NCI-H187 treated with DMSO at 0.1 percent for 48 hours (cell line): Measurements from ENCODE around the gene CDH2.

Experiments
- DNase-seq: peaks from one replicate; lab custom pipeline; 2025; lab: John Stamatoyannopoulos, UW

CDH2 gene

GRCh38 chr18:28176948-28177827 is at the start of gene CDH2:
Gene CDH2, minus strand, starts transcription at chr18:28177130. Its CDS starts 108 bp downstream, at chr18:28177022.
- DNase-seq = peak; percentile 66

- no peak for DNase-seq
Observed at GRCh38 chr18:28212060-28212459, 35.1 kb upstream of the CDH2 start.

GRCh38 chr18:28208712-28209265 is 31.9 kb upstream of the CDH2 start:
- no peak for DNase-seq

- DNase-seq = no peak
Observed at GRCh38 chr18:28208268-28208667, 31.3 kb upstream of the CDH2 start.

- DNase-seq = no peak
Observed at GRCh38 chr18:28204154-28204553, 27.2 kb upstream of the CDH2 start.

- no peak for DNase-seq
Observed at GRCh38 chr18:28201056-28201455, 24.1 kb upstream of the CDH2 start.

DNA sequence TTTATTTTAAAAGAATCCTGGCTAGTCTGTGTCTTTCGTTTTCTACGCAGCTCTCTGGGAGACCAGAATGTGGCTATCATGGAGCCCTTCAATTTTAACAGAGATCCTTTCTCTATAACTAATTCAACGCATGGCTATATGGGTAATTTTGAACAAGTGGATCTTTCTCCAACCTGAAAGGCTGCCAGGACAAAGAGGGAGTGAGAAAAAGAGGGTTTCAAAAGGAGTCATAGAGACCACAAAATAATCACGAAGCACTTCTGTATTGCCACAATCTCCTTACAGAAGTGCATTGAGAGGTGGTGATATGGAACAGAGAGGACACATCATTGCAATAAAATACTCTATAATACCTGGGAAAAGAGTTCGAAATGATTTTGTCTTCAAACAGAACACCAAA is 21.7 kb upstream of the CDH2 start:
- DNase-seq = no peak

DNA sequence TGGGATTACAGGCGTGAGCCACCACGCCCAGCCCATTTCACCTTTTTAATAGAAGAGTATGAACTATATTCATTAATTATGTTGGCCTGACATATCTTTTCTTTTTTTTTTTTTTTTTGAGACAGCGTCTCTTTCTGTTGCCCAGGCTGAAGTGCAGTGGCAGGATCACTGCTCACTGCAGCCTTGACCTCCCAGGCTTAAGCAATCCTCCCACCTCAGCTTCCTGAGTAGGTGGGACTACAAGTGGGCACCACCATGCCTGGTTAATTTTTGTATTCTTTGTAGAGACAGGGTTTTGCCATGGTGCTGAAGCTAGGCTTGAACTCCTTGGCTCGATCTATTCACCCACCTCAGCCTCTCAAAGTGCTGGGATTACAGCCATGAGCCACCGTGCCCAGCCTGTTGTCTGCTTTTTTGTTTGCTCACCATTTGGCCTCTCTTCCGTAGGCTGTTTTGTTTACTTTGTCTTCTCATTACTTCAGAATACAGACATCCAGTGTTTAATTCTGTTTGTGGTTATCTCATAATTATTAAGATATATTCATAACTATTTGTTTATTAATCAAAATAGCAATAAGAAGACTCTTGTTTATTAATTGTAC is 16.3 kb upstream of the CDH2 start:
- no peak for DNase-seq

DNA sequence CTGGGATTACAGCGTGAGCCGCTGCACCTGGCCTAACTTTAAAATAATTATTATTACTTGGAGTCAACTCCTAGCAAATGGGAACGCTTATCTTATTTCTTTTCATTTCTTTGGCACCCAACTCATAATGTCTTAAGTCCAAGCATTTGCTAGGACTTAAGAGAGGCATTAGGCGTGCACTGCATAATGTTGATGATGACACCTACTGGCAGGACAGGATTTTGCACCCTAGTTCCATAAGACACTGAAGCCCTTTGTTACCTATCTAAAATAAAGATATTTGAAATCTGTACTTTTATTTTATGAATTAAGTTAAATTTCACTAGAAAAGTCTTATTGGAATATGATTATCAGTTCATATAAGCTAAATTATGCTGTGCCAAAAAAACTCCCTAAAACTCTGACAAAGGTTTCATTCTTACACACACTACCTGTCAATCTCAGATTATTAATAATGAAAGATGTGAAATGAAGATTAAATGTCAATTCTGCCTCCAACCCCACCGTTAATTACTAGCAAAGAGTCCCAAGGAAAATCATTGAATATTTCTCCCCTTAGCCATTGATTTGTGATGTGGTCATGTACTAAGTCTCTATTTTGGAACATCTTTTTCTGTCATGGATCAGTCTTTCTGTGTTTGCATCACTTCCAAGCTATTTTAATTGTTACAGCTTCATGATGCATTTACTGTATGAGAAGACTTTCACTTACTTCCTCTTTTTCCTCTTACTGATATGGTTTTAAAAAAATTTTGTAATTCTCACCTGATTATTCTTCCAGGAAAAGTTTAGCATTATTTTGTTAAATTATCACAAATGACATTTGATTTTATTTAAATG is 12.7 kb upstream of the CDH2 start:
- no peak for DNase-seq

- DNase-seq = no peak
Observed at GRCh38 chr18:28185121-28185520, 8.2 kb upstream of the CDH2 start.

- DNase-seq = no peak
Observed at GRCh38 chr18:28183418-28184078, 6.6 kb upstream of the CDH2 start.

- DNase-seq = no peak
Observed at GRCh38 chr18:28181616-28182015, 4.7 kb upstream of the CDH2 start.

GRCh38 chr18:28178720-28179119 is 1.8 kb upstream of the CDH2 start:
- DNase-seq = no peak

GRCh38 chr18:28177828-28178635 is 1.1 kb upstream of the CDH2 start:
- no peak for DNase-seq

DNA sequence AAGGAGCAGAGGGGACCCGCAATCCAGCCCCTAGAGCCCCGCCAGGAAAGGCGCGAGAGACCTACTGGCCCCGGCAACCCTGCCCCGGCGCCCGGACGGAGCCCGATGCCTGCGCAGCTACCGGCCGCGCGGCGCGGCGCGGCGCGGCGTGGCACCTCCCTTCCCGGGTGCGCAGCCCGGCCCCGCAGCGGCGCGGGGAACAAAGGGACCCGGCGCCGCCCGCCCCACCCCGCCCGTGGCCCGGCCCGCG is 307 bp downstream of the CDH2 start:
- DNase-seq = no peak

- DNase-seq = no peak
Observed at GRCh38 chr18:28175930-28176697, 816 bp downstream of the CDH2 start.

DNA sequence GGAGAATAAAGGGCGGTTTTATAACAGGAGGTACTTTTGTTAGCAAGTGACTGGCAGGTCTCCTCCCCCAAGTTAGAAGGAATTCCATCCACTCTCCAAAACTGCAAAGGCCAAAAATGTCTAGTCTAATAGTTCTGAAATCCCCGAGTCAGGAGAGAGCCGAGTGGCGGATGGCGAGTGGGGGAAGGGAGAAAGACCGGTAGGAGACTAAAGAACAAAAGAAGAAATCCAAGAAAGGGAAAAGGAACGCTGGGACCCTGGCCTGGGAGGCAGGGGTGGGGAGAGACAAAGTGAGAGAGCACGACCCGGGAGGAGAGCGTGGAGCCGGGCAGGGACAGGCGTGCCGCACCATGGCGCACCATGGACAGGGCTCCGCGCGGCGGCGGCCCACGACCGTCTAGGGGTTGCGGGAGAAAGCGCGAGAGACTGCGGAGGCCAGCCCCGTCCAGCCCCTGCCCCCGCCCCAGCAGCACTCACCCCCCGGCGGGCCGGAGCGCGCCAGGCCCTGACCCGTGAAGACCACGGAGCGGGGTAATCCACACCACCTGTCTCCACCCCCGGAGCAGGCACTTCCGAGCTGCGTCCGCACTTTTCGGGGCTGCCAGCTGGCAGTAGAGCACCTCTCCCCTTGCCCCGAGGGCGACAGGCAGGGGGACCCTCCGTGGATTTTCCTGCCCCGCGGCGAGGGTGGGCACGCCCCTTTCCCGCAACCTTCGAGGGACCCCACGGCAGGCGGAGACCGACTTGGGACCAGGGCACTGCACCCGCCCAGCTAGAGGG is 1.6 kb downstream of the CDH2 start:
- no peak for DNase-seq

DNA sequence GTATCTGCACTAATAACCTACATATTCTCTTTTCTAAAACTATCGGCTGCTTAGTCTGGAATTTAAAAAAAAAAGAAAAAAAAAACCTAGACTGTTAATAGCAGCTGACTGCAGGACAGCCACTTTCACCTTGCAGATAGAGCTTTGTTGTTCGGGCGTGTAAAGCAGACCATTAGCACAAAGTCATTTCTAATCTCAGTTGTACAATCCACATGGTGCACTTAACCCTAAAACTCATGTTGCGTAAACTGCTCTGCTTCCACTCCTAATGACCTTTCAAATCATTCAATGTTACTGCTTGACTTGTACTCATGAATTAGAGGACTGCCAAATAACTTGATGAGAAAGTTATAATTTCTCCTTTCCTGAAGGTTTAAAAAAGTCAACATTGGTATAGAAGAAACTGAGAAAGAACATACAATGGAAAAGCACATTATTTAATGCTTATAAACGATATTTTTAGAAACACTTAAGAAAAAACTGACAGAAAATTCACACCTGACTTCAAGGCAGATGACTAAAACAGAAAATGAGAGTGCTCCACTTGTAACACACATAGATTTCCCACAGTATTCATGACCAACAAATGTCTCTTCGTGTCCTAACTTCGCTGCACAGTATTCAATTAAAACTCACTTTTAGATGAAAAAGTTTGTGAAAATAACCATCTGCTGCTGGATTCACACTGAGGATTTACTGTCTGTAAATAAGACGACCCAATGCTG is 2.6 kb downstream of the CDH2 start:
- DNase-seq = no peak

- no peak for DNase-seq
Observed at GRCh38 chr18:28171837-28172236, 5.1 kb downstream of the CDH2 start.
